ENCODE data around the gene SEPTIN7.
A peak's percentile ranks its signal among the peaks of the same experiment; 100 is the strongest.

SEPTIN7 gene

DNA sequence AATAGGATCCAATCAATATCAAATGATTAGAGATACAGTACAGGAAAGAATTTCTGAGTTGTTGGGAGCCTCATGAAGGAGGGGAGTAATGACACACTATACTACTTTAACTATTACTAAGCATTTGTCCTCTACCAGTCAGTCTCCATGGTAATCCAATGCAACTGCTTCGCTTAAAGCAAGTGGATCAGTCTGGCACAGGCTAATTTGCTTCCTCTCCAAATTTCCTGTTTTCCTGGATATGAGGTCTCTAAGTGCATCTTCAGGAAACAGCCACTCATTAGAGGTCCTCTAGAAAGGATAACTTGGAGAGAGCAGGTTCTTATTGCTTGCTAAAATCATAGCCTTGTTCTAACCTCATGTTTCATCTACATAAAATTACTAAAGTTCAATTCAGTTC lies 8.4 kb upstream of the SEPTIN7 start:
- DNase-seq, result peak; percentile 78

- DNase-seq, result peak; percentile 78
Observed at GRCh38 chr7:35792873-35793489, 7.9 kb upstream of the SEPTIN7 start.

DNA sequence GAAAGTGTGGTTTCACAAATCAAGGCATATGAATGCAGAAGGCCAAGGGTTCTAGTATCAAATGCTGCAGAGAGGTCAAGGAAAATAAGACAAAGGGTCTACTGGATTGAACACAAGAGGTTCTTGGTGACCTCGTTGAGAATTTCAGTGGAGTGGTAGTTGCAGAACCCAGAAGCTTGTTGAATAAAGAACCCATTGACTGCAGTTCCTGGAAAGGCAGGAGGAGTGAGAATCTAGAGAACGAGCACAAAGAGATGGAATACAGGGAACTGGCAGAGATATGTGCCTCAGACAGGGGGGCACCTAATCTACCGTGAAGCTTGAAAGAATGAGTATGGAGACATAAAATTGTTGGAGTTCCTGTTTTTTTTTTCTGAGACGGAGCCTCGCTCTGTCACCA lies 3.5 kb upstream of the SEPTIN7 start:
- no peak for DNase-seq

DNA sequence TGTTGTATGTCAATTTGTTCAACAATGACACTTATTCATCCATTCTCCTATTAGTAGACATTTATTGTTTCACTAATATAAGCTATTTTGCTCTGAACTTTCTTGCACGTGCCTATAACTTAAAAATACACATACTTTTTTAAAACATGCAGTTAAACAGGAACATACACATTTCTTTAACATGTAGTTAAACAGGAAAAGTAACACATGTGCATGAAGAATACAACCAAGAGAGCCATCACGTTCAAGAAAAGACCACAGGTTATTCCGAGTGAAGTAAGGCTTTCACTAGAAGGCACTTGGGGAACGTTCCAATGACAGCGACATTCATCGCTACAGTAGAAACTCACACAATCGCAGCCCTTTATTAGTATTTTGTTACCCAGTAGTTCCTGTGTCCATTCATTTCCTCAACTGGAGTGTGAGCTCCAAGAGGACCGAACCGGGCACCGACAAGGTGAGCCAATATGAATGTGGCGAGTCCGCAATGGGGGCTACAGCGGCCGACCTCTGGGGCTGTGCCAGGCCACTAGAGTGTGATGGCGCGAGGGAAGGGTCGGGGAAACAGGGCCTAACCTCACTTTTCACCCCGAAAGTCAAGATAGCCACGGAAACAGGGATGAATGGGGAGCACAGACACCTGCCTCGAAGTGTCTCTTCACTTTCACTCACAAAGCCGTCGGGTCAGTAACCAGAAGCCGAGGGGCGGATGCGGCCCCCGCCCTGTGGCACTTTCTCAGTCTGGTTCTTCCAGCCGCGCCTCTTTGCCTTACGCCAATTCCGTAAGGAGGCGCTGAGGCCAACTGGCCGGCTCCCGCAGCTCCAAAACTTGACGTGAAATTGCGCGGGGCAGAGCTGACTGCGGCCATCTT lies 775 bp upstream of the SEPTIN7 start:
- peak; percentile 95 for DNase-seq

DNA sequence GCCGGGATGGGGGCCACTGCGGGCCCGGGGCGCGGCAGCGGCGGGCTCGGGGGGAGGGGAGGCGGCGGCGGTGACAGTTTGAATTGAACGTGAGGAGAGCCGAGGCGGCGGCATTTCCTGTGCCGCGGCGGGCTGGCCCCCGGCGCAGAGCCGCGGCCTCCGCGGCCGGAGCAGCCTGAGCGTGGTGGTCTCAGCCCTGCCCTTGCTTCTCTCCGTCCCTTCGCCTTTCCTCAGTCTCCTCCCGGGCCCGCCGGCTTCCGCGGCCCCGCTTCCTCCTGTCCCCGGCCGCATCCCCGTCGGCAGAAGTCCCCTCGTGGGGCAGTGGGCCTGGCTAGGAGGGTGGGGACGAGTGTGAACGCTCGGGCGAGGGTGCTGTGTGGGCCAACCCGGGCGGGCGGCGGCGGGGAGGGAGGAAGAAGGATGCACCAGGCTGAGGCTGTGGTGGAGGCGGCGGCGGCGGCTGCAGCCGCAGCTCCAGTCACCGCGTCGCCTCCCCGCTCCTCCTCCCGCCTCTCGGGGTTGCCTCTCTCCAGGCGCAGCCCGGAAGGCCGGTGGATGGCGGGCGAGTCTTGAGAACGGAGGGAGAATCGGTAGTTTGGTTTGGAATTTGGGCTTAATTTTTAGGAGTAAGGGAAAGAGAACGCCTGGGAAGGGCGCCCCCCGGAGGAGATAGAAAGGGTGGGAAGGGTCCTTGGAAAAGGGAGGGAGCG lies 690 bp downstream of the SEPTIN7 start:
- peak; percentile 81 for DNase-seq

DNA sequence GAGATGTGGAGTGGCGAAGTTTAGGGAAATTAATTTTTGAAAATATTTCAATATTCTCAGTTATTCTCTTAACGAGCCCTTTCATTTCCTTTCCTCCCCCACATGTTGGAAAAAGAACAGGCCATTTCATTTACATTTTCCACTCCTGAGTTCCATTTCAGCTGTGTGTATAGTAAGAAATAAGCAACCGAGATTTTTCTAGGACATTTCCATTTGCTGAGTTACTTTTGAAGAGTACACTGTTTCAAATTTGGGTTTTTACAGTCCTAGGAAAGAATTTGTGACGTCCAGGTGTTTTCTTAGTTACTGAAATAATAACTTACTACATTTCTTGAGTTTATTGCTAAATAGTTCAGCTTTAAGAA lies 1.2 kb downstream of the SEPTIN7 start:
- DNase-seq, result no peak

GRCh38 chr7:35802649-35803048 lies 1.8 kb downstream of the SEPTIN7 start:
- no peak for DNase-seq

DNA sequence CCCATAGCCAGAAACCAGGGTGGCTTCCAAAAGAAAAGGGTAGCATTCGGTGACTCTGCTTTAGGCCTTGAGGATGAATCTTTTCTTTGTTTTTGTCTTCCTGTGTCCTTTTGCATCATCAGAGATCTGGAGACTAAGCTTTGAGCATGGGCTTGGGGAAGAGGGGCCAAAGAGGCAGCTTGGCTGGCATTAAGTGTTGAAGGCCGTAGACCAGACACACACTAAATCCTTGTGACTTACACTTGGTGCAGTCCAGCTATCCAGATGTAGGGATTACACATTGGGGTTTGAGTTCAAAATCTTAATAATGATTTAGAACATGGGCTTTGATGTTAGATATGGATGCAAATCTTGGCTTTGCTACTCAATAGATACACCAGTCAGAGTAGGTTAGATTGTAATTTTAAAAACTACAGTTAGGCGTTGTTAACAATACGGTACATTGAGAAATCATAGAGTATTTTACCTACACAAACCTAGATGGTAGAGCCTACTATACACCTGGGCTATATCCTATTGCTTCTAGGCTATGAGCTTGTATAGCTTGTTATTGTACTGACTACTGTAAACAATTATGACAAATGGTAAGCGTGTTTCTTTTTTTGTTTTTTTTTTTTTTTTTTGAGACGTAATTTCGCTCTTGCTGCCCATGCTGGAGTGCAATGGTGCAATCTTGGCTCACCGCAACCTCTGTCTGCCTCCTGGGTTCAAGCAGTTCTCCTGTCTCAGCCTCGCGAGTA lies 3.5 kb downstream of the SEPTIN7 start:
- DNase-seq, result no peak

- no peak for DNase-seq
Observed at GRCh38 chr7:35805876-35806275, 5.0 kb downstream of the SEPTIN7 start.

DNA sequence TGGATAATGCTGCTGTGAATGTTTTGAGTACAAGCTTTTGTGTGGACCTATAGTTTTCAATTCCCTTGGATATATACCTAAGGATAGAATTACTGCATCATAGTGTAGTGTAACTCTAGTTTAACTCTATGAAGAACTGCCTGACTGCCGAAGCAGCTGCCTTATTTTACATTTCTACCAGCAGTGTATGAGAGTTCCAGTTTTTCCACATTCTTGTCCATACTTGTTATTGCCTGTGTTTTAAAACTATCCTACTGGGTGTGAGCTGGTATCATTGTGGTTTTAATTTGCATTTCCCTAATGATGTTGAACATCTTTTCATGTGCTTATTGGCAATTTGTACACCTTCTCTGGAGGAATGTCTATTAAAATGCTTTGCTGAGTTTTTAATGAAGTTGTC lies 15.7 kb downstream of the SEPTIN7 start:
- no peak for DNase-seq

DNA sequence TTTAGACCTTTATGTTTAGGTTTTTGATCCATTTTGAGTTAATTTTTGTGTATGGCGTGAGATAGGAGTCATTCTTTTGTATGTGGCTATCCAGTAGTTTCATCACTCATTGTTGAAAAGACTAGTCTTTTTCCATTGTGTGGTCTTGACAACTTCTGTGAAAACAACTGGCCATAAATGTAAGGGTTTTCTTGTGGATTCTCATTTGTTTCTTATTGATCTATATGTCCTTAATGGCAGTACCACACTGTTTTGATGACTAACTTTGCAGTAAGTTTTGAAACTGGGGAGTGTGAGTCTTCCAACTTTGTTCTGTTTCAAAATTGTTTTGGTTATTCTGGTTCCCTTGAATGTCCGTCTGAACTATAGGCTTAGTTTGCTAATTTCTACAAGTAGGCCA lies 16.3 kb downstream of the SEPTIN7 start:
- no peak for DNase-seq

DNA sequence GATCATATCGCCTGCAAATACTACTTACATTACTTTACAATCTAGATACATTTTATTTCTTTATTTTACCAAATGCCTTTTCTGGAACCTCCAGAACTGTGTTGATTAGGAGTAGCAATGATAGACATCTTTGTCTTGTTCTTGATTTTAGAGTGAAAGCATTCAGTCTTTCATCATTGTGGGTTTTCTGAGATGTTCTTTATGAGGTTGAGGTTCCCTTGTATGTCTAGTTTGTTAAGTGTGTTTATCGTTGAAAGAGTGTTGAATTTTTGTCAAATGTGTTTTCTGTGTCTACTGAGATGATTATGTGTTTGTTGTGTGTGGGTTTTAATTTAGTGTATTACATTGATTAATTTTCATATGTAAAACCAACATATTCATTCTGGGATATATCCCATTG lies 17.1 kb downstream of the SEPTIN7 start:
- no peak for DNase-seq

DNA sequence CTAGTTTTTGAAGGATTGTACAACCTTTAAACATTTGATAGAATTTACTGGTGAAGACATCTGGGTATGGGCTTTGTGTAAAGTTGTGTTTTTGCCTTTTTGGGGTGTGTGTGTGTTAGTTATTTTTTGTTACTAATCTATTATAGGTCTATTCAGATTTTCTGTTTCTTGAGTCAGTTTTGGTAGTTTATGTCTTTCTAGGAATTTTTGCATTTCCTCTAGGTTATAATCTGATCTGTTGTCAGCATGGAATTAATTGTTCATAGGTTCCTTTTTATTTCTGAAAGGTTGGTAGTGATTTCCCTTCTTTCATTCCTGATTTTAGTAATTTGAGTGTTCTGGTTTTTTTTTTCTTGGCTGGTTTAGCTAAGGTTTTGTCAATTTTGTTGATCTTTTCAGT lies 17.7 kb downstream of the SEPTIN7 start:
- no peak for DNase-seq

- no peak for DNase-seq
Observed at GRCh38 chr7:35819310-35819709, 18.5 kb downstream of the SEPTIN7 start.

DNA sequence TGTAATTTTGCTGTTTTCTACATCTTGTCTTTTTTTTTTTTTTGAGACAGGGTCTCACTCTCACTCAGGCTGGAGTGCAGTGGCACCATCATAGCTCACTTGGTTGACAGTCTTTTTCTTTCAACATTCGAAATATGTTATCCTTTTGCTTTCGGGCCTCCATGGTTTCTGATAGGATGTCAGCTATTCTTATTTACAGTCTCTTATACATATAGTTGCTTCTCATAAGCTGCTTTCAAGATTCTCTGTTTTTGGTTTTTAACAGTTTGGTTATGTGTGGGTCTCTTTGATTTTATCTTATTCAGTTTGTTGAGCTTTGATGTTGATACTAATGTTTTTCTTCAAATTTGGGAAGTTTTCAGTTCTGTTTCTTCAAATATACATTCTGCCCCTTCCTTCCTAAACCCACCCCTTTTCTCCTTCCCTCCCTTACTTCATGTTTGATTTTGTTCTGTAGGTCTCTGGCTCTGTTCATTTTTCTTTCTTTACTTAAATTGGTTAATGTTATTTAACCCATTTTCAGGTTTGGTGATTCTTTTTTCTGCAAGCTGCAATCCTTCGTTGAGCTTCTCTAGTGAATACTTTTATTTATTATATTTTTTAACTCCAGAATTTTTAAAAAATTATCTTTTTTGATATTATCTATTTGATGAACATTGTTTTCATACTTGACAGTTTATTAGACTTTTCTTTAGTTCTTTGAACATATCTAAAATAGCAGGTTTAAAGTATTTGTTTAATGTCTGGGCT lies 19.3 kb downstream of the SEPTIN7 start:
- no peak for DNase-seq

DNA sequence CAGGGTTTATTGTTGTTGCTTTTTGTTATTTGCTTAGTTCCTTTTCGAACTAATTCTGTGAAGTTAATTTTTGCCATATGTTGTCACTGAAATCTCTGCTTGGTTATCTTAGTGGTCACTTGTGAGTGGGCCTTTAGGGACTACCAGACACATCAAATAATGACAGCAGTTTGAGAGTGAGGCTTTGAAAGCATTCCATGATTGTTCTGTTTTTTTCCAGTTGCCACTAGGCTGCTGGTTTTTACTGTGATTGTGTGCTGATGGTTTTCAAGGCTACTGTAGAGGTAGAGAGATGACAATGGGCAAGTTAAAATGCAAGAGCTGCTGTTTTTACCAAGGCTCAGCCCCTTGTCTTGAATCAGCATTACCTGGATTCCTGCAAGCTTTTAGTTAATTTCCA lies 20.0 kb downstream of the SEPTIN7 start:
- DNase-seq, result no peak

- DNase-seq, result no peak
Observed at GRCh38 chr7:35823440-35823839, 22.6 kb downstream of the SEPTIN7 start.

DNA sequence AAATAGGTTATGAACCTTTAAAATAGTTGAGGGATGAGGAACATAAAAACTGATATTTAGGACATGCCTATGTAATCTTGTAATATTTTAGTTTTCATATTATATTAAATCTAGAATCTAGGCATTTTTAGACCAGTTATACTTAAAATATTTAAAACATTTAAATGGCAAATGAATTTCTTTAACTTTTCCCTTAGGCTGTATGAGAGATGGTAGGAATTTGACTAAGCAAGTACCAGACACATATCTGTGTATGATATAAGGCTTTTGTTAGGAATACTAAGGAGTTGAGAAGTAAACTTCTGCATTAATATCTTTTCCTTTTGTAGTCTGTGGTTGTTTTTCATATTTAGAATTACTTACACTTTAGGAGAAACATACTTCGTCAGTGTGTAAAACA lies 25.1 kb downstream of the SEPTIN7 start:
- DNase-seq, result no peak

DNA sequence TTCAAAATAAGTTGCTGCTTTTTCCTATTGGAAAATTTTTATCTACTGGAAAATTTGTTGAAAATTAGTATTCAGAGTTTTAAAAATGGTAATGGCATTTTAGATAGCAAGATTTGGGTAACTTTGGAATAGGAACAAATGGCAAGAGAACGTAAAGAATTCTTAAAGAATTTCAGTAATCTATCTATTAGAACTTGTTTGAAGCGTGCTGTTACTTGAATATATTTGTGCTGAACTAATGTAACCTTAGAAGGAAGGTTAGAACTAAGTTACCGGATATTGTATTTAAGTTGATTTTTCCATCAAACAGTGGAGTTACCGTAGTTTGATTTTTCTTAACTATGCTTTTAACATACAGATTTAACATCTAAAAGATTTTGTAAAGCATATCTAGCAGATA lies 25.9 kb downstream of the SEPTIN7 start:
- DNase-seq, result no peak

DNA sequence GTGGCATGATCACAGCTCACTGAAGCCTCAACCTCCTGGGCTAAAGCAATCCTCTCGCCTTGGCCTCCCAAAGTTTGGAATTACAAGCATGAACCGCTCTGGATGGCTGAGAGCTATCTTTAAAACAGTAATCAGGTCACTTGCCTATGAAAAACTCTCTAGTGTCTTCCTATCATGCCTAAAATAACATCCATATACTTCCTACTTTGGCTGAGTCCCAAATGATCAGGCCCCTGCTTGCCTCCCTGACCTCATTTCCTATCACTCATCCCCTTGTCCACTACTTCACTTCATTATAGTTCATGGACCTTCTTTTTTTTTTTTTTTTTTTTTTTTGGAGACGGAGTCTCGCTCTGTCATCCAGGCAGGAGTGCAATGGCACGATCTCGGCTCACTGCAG lies 28.0 kb downstream of the SEPTIN7 start:
- no peak for DNase-seq

- no peak for DNase-seq
Observed at GRCh38 chr7:35831208-35831607, 30.4 kb downstream of the SEPTIN7 start.

Data from NCI-H1092 (cell line).